GM23338 (cell line): ENCODE results near the gene RUNX1.

Experiments used
- CREB1 ChIP-seq: fragments of 250-450 bp; sonication (Bioruptor Pico); IDR thresholded peaks from 2 replicates; pipeline ENCODE4 v1.5.0; 2020; ENCODE audit warnings: low read depth, mild to moderate bottlenecking, moderate library complexity
- CTCF ChIP-seq, 2 experiments: fragments of 200-600 bp in 1 of 2; sonication (generic) in 1 of 2; conservative IDR thresholded peaks; 2 replicates each; pipeline versions ENCODE4 v1.5.1 to v1.6.1; 2016 to 2017; ENCODE audit warnings: antibody characterized with exemption in 2 of 2, low read depth in 2 of 2, mild to moderate bottlenecking in 2 of 2, moderate library complexity in 1 of 2
- EZH2 ChIP-seq: fragments of 200-600 bp; sonication (generic); IDR thresholded peaks from one replicate; pipeline ENCODE4 v1.8.0; 2017; ENCODE audit warnings: antibody characterized with exemption, mild to moderate bottlenecking, low read depth; ENCODE audit not compliant: unreplicated experiment
- EZH2phosphoT487 ChIP-seq: fragments of 200-600 bp; sonication (generic); IDR thresholded peaks from one replicate; pipeline ENCODE4 v1.8.1; 2018; ENCODE audit warnings: antibody characterized with exemption; ENCODE audit not compliant: unreplicated experiment
- NANOG ChIP-seq: IDR thresholded peaks from 2 replicates; pipeline ENCODE4 v1.6.1; 2016; ENCODE audit warnings: antibody characterized with exemption, borderline replicate concordance
- POLR2AphosphoS5 ChIP-seq: IDR thresholded peaks from 2 replicates; pipeline ENCODE4 v1.6.1; 2016; ENCODE audit warnings: antibody characterized with exemption, low read depth
- ZNF114 ChIP-seq: fragments of 250-450 bp; sonication (Bioruptor Pico); IDR thresholded peaks from 2 replicates; pipeline ENCODE4 v1.5.0; 2020; ENCODE audit warnings: mild to moderate bottlenecking, moderate library complexity
- TF ChIP-seq, protein P1 (sequence below): IDR thresholded peaks from one replicate; pipeline ENCODE4 v1.6.1; 2018; ENCODE audit warnings: antibody characterized with exemption; ENCODE audit not compliant: unreplicated experiment
- TF ChIP-seq, protein P2 (sequence below): IDR thresholded peaks from 2 replicates; pipeline ENCODE4 v1.6.1; 2016; ENCODE audit warnings: antibody characterized with exemption

DNA sequence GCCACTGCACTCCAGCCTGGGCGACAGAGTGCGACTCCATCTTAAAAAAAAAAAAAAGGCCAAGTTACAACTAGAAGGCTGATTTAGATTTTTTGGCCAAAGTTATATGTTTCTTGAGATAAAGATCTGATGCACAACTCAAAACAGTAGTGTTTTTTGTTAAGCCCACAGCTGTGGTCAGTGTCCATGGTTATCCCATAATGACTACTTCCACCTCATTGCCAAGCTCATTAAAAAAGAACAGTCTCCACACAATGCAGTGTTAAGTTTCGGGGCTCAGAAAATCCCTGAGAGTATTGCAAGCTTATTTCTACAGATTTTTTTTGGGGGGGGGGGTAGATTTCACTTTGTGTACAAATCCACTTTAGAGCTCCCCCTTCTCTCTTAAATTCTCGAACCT lies 120.5 kb downstream of the RUNX1 start:
- TF ChIP-seq EZH2 (no peak), CTCF (conservative IDR thresholded peaks at IDR 0.05; ENCODE audit: low read depth in 2 of 2) (no peak), POLR2AphosphoS5 (no peak), EZH2phosphoT487 (no peak), CREB1 (CRISPR knock-in tag) (no peak), ZNF114 (CRISPR knock-in tag) (no peak), NANOG (no peak)
- TF ChIP-seq, protein P1, sequence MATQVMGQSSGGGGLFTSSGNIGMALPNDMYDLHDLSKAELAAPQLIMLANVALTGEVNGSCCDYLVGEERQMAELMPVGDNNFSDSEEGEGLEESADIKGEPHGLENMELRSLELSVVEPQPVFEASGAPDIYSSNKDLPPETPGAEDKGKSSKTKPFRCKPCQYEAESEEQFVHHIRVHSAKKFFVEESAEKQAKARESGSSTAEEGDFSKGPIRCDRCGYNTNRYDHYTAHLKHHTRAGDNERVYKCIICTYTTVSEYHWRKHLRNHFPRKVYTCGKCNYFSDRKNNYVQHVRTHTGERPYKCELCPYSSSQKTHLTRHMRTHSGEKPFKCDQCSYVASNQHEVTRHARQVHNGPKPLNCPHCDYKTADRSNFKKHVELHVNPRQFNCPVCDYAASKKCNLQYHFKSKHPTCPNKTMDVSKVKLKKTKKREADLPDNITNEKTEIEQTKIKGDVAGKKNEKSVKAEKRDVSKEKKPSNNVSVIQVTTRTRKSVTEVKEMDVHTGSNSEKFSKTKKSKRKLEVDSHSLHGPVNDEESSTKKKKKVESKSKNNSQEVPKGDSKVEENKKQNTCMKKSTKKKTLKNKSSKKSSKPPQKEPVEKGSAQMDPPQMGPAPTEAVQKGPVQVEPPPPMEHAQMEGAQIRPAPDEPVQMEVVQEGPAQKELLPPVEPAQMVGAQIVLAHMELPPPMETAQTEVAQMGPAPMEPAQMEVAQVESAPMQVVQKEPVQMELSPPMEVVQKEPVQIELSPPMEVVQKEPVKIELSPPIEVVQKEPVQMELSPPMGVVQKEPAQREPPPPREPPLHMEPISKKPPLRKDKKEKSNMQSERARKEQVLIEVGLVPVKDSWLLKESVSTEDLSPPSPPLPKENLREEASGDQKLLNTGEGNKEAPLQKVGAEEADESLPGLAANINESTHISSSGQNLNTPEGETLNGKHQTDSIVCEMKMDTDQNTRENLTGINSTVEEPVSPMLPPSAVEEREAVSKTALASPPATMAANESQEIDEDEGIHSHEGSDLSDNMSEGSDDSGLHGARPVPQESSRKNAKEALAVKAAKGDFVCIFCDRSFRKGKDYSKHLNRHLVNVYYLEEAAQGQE = no peak
- TF ChIP-seq, protein P2, sequence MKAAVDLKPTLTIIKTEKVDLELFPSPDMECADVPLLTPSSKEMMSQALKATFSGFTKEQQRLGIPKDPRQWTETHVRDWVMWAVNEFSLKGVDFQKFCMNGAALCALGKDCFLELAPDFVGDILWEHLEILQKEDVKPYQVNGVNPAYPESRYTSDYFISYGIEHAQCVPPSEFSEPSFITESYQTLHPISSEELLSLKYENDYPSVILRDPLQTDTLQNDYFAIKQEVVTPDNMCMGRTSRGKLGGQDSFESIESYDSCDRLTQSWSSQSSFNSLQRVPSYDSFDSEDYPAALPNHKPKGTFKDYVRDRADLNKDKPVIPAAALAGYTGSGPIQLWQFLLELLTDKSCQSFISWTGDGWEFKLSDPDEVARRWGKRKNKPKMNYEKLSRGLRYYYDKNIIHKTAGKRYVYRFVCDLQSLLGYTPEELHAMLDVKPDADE = no peak
